ENCODE results near the gene ZBTB14.

DNA sequence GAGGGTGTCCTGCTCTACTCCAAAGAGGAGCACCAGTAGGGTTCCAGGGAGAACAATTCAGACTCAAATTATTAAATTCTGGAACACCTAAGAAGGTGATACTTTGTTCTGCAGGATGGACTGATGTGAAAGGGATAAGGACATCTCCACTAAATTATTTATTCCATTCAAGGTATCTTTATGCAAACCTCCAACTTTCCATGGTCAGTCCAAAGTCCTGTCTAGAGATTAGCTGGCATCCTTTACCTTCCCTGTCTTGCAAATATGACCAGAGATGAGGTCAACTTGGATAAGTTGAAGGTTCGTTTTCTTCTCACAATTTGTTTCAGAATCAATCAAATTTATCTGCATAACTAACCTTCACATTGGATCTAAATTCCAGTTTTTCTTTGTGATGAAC is 8.7 kb upstream of the ZBTB14 start:
- TF ChIP-seq, protein P1, sequence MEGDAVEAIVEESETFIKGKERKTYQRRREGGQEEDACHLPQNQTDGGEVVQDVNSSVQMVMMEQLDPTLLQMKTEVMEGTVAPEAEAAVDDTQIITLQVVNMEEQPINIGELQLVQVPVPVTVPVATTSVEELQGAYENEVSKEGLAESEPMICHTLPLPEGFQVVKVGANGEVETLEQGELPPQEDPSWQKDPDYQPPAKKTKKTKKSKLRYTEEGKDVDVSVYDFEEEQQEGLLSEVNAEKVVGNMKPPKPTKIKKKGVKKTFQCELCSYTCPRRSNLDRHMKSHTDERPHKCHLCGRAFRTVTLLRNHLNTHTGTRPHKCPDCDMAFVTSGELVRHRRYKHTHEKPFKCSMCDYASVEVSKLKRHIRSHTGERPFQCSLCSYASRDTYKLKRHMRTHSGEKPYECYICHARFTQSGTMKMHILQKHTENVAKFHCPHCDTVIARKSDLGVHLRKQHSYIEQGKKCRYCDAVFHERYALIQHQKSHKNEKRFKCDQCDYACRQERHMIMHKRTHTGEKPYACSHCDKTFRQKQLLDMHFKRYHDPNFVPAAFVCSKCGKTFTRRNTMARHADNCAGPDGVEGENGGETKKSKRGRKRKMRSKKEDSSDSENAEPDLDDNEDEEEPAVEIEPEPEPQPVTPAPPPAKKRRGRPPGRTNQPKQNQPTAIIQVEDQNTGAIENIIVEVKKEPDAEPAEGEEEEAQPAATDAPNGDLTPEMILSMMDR (IDR thresholded peaks at IDR 0.05 in 4 of 5, conservative IDR thresholded peaks at IDR 0.05 in 1 of 5): no peak
- TF ChIP-seq POLR2A (IDR thresholded peaks at IDR 0.05): no peak
